Measurements from ENCODE around the gene SMARCC1.

The SMARCC1 gene

GRCh38 chr3:47701388-47701787, 80.3 kb downstream of the SMARCC1 start:
- DNase-seq (ENCODE audit: low spot score) (no peak), ATAC-seq (ENCODE audit: low read depth) (no peak)
- TF ChIP-seq CTCF (IDR thresholded peaks at IDR 0.05; ENCODE audit: poor library complexity, severe bottlenecking) = no peak
- H3K4me1 ChIP-seq (ENCODE audit: insufficient read depth, poor library complexity, severe bottlenecking) = peaks cover 9% of the 10 kb centered on the region
- H3K27me3 ChIP-seq (ENCODE audit: insufficient read depth, poor library complexity, severe bottlenecking) = no peaks in the 10 kb centered on the region
- peaks cover 81% of the 10 kb centered on the region for H3K36me3 ChIP-seq (ENCODE audit: low read depth)
- no peak overlapping the region for H3K27ac ChIP-seq (ENCODE audit: poor library complexity, severe bottlenecking)
- H3K4me3 ChIP-seq (ENCODE audit: severe bottlenecking) = no peak overlapping the region
- peaks cover 2% of the 10 kb centered on the region for H3K9me3 ChIP-seq (ENCODE audit: severe bottlenecking)

- no peaks in the 10 kb centered on the region for H3K27me3 ChIP-seq (ENCODE audit: insufficient read depth, poor library complexity, severe bottlenecking)
- H3K27ac ChIP-seq (ENCODE audit: poor library complexity, severe bottlenecking) = no peak overlapping the region
- H3K36me3 ChIP-seq (ENCODE audit: low read depth) = peaks cover 78% of the 10 kb centered on the region
- no peak overlapping the region for H3K4me3 ChIP-seq (ENCODE audit: severe bottlenecking)
- H3K4me1 ChIP-seq (ENCODE audit: insufficient read depth, poor library complexity, severe bottlenecking) = no peaks in the 10 kb centered on the region
- DNase-seq (ENCODE audit: low spot score) = no peak
- no peak for TF ChIP-seq CTCF (IDR thresholded peaks at IDR 0.05; ENCODE audit: poor library complexity, severe bottlenecking)
- no peak for ATAC-seq (ENCODE audit: low read depth)
- H3K9me3 ChIP-seq (ENCODE audit: severe bottlenecking) = no peaks in the 10 kb centered on the region
Measured at GRCh38 chr3:47692158-47692557, 89.5 kb downstream of the SMARCC1 start.

GRCh38 chr3:47688488-47688887, 93.2 kb downstream of the SMARCC1 start:
- no peak for TF ChIP-seq CTCF (IDR thresholded peaks at IDR 0.05; ENCODE audit: poor library complexity, severe bottlenecking)
- H3K27me3 ChIP-seq (ENCODE audit: insufficient read depth, poor library complexity, severe bottlenecking) = no peaks in the 10 kb centered on the region
- H3K36me3 ChIP-seq (ENCODE audit: low read depth) = peaks cover 86% of the 10 kb centered on the region
- no peaks in the 10 kb centered on the region for H3K4me1 ChIP-seq (ENCODE audit: insufficient read depth, poor library complexity, severe bottlenecking)
- no peak overlapping the region for H3K27ac ChIP-seq (ENCODE audit: poor library complexity, severe bottlenecking)
- DNase-seq (ENCODE audit: low spot score) (no peak), ATAC-seq (ENCODE audit: low read depth) (no peak)
- no peak overlapping the region for H3K4me3 ChIP-seq (ENCODE audit: severe bottlenecking)
- no peaks in the 10 kb centered on the region for H3K9me3 ChIP-seq (ENCODE audit: severe bottlenecking)

- Histone ChIP-seq H3K27me3 (ENCODE audit: insufficient read depth, poor library complexity, severe bottlenecking) (no peaks in the 10 kb centered on the region), H3K4me3 (ENCODE audit: severe bottlenecking) (no peak overlapping the region), H3K4me1 (ENCODE audit: insufficient read depth, poor library complexity, severe bottlenecking) (no peaks in the 10 kb centered on the region), H3K9me3 (ENCODE audit: severe bottlenecking) (no peaks in the 10 kb centered on the region), H3K36me3 (ENCODE audit: low read depth) (peaks cover 81% of the 10 kb centered on the region), H3K27ac (ENCODE audit: poor library complexity, severe bottlenecking) (no peak overlapping the region)
- DNase-seq (ENCODE audit: low spot score) (no peak), ATAC-seq (ENCODE audit: low read depth) (peak; percentile 59; the same call in 1 of the 3 replicates)
- no peak for TF ChIP-seq CTCF (IDR thresholded peaks at IDR 0.05; ENCODE audit: poor library complexity, severe bottlenecking)
Measured at GRCh38 chr3:47685037-47685436, 96.7 kb downstream of the SMARCC1 start.

- peaks cover 83% of the 10 kb centered on the region for H3K36me3 ChIP-seq (ENCODE audit: low read depth)
- H3K27me3 ChIP-seq (ENCODE audit: insufficient read depth, poor library complexity, severe bottlenecking) = no peaks in the 10 kb centered on the region
- no peak for TF ChIP-seq CTCF (IDR thresholded peaks at IDR 0.05; ENCODE audit: poor library complexity, severe bottlenecking)
- H3K27ac ChIP-seq (ENCODE audit: poor library complexity, severe bottlenecking) = no peak overlapping the region
- H3K4me3 ChIP-seq (ENCODE audit: severe bottlenecking) = no peak overlapping the region
- no peaks in the 10 kb centered on the region for H3K9me3 ChIP-seq (ENCODE audit: severe bottlenecking)
- no peaks in the 10 kb centered on the region for H3K4me1 ChIP-seq (ENCODE audit: insufficient read depth, poor library complexity, severe bottlenecking)
- DNase-seq (ENCODE audit: low spot score) = no peak
- ATAC-seq (ENCODE audit: low read depth) = no peak
Measured at GRCh38 chr3:47681016-47681415, 100.7 kb downstream of the SMARCC1 start.

All from RWPE2 (cell line).